SIG-M5 treated with dmso at 0.1 percent for 504 hours (cell line): Measurements from ENCODE around the gene GNB4.

Experiments
- DNase-seq: peaks from one replicate; lab custom pipeline; 2025; ENCODE audit not compliant: unreplicated experiment; lab: John Stamatoyannopoulos, UW

Gene GNB4

GRCh38 chr3:179438841-179439240 lies 12.4 kb downstream of the GNB4 start:
- DNase-seq = no peak

GRCh38 chr3:179436517-179436916 lies 14.8 kb downstream of the GNB4 start:
- DNase-seq = no peak

- no peak for DNase-seq
Measured at GRCh38 chr3:179432451-179432850, 18.8 kb downstream of the GNB4 start.

GRCh38 chr3:179432021-179432420 lies 19.2 kb downstream of the GNB4 start:
- DNase-seq = peak; percentile 84

GRCh38 chr3:179430277-179430870 lies 20.9 kb downstream of the GNB4 start:
- DNase-seq = no peak

- no peak for DNase-seq
Measured at GRCh38 chr3:179428876-179429548, 22.3 kb downstream of the GNB4 start.

GRCh38 chr3:179425075-179425474 lies 26.2 kb downstream of the GNB4 start:
- DNase-seq = no peak

- DNase-seq = peak; percentile 10
Measured at GRCh38 chr3:179421500-179421899, 29.8 kb downstream of the GNB4 start.

- DNase-seq = no peak
Measured at GRCh38 chr3:179418610-179419009, 32.7 kb downstream of the GNB4 start.

GRCh38 chr3:179416681-179417080 lies 34.6 kb downstream of the GNB4 start:
- no peak for DNase-seq

GRCh38 chr3:179415377-179415776 lies 35.9 kb downstream of the GNB4 start:
- DNase-seq = no peak

- no peak for DNase-seq
Measured at GRCh38 chr3:179414804-179415203, 36.5 kb downstream of the GNB4 start.

GRCh38 chr3:179410999-179411398 lies 40.3 kb downstream of the GNB4 start:
- no peak for DNase-seq

- DNase-seq = peak; percentile 7
Measured at GRCh38 chr3:179410331-179410730, 40.9 kb downstream of the GNB4 start.

GRCh38 chr3:179404307-179404706 lies 47.0 kb downstream of the GNB4 start:
- DNase-seq = no peak

GRCh38 chr3:179402963-179403362 lies 48.3 kb downstream of the GNB4 start:
- no peak for DNase-seq

- DNase-seq = no peak
Measured at GRCh38 chr3:179401561-179401960, 49.7 kb downstream of the GNB4 start.

- DNase-seq = no peak
Measured at GRCh38 chr3:179398574-179399231, 52.6 kb downstream of the GNB4 start.

GRCh38 chr3:179391906-179392305 lies 59.4 kb downstream of the GNB4 start:
- DNase-seq = no peak

GRCh38 chr3:179376474-179376873 lies 74.8 kb downstream of the GNB4 start:
- DNase-seq = no peak

- no peak for DNase-seq
Measured at GRCh38 chr3:179375091-179375999, 75.9 kb downstream of the GNB4 start.
